ENCODE measurements around the gene ZBTB5. TPM values are rescaled to one million over a fixed set of nuclear protein-coding genes. Genes with fewer than 3 reads are reported as not detected.
"Not testable (repeated sequence)": the region's sequence is repeated elsewhere in the genome, so short reads cannot be mapped to it uniquely, and the experiment has no call there.

The ZBTB5 gene
- total and polyA plus RNA-seq, 7 donors, result 2.5 to 6.0 (median 5.3) TPM

DNA sequence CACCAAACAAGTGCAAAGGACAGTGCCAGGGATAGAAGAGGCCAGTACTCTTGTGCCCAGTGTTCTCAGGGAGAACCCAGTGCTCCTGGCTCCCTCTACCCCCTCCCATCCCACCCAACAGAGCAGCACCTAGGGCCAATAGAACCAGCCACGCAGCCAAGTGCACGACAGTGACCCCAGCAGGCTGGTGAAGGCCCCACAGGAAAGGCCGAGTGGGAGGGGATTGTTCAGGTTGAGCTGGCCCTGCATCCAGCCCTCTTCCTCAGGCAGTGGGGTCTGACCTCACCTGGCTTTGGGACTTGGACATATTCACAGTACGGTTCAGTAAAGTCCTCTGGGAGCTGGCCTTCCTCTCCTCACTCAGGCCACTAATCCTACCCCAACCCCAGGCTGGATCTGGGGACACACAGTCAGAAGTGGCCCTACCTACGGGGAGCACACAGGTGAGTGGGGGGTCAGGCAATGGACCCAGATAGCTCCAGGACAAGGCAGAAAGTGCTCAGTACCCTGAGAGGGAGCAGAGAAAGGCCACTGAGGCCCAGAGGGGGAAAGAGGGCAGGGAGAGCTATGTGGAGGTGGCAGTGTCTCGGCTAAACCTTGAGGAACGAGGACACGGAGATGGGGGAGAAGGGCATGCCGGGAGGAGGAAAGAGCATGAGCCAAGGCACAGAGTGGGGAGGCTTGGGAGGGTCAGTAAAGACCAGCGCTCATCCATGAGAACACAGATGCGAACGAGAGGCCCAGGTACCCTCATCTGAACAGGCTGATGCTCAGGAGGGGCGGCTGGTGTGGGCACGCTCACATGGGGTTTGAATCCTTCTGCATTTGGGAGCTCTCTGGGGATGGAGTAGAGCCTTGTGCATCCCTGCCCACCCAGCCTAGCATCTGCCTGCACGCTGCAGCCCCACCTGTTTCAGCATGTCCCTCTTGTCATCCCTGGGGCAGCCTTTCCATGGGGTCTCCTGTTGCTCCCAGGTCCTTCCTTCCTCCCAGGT, 46.1 kb upstream of the ZBTB5 start:
- Histone ChIP-seq H3K4me3 (no peak overlapping the region), H3K9me3 (no peaks in the 10 kb centered on the region), H3K4me1 (no peaks in the 10 kb centered on the region), H3K36me3 (ENCODE audit: insufficient read depth in 1 of 2, low read depth in 1 of 2) (peaks cover 0 to 99% of the 10 kb centered on the region in 2 donors), H3K27me3 (ENCODE audit: insufficient read depth in 3 of 3, low read length in 2 of 3) (no peaks in the 10 kb centered on the region), H3K27ac (no peak overlapping the region)
- intact Hi-C loops (cut with DNase I), result no loop called here
- no peak for DNase-seq
- ATAC-seq, result peak in 2 of 4 donors; percentile 33 to 43
- WGBS, 3 donors, result 83 to 84% (median 84%) methylated on average over 15 of the region's 15 CpGs
- TF ChIP-seq, protein P1, sequence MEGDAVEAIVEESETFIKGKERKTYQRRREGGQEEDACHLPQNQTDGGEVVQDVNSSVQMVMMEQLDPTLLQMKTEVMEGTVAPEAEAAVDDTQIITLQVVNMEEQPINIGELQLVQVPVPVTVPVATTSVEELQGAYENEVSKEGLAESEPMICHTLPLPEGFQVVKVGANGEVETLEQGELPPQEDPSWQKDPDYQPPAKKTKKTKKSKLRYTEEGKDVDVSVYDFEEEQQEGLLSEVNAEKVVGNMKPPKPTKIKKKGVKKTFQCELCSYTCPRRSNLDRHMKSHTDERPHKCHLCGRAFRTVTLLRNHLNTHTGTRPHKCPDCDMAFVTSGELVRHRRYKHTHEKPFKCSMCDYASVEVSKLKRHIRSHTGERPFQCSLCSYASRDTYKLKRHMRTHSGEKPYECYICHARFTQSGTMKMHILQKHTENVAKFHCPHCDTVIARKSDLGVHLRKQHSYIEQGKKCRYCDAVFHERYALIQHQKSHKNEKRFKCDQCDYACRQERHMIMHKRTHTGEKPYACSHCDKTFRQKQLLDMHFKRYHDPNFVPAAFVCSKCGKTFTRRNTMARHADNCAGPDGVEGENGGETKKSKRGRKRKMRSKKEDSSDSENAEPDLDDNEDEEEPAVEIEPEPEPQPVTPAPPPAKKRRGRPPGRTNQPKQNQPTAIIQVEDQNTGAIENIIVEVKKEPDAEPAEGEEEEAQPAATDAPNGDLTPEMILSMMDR (IDR thresholded peaks at IDR 0.05), result no peak

DNA sequence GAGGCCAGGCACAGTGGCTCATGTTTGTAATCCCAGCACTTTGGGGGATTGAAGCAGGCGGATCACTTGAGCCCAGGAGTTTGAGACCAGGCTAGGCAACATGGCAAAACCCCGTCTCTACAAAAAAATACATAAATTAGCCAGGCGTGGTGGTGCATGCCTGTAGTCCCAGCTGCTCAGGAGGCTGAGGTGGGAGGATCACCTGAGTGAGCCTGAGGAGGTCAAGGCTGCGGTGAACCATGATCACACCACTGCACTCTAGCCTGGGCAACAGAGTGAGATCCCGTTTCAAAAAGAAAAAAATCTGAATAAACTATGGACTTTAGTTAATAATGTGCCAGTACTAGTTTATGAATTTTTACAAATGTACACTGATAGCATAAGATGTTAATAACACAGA, 44.8 kb upstream of the ZBTB5 start:
- H3K27ac ChIP-seq; intact Hi-C loops (cut with DNase I): not testable (repeated sequence)
- 83 to 86% (median 85%) methylated on average over 5 of the region's 5 CpGs for WGBS, 3 donors

DNA sequence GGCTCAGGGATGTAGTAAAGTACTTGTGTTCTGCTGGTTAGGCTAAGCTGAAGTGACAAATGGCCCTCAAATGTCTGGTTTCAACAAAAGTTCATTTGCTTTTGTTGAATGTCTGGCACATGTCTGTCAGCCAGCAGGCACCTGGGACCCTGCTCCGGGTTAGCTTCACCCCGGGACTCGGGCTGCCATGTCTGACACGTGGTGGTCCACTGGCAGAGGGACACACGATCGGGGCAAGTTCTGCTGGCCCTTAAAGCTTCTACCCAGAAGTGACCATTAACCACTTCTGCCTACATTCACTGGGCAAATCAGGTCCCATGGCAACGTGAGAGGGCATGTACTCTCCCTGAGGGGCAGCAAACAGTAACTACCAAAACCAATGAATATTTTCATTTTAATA, 44.3 kb upstream of the ZBTB5 start:
- no peaks in the 10 kb centered on the region for H3K27me3 ChIP-seq (ENCODE audit: insufficient read depth in 3 of 3, low read length in 2 of 3)
- H3K27ac ChIP-seq, result no peak overlapping the region
- 79 to 88% (median 81%) methylated on average over 7 of the region's 7 CpGs for WGBS, 3 donors
- ATAC-seq, result no peak
- H3K4me1 ChIP-seq, result no peaks in the 10 kb centered on the region
- intact Hi-C loops (cut with DNase I), result loop anchor here in 1 of 2 donors (10.0 kb wide), 1 partner anchor 45 kb away; no protein-coding TSS in a partner anchor
- no peaks in the 10 kb centered on the region for H3K9me3 ChIP-seq
- H3K4me3 ChIP-seq, result no peak overlapping the region
- H3K36me3 ChIP-seq (ENCODE audit: insufficient read depth in 1 of 2, low read depth in 1 of 2), result peaks cover 0 to 92% of the 10 kb centered on the region in 2 donors
- TF ChIP-seq, protein P1 (IDR thresholded peaks at IDR 0.05), result no peak
- no peak for DNase-seq

More for the DNA sequence above, 44.8 kb upstream of the ZBTB5 start:
- not testable (repeated sequence) for H3K4me3 ChIP-seq; H3K9me3 ChIP-seq; H3K4me1 ChIP-seq; H3K27me3 ChIP-seq (ENCODE audit: insufficient read depth in 3 of 3, low read length in 2 of 3); ATAC-seq; DNase-seq
- H3K36me3 ChIP-seq (ENCODE audit: insufficient read depth in 1 of 2, low read depth in 1 of 2), result peaks cover 0 to 93% of the 10 kb centered on the region in 2 donors

DNA sequence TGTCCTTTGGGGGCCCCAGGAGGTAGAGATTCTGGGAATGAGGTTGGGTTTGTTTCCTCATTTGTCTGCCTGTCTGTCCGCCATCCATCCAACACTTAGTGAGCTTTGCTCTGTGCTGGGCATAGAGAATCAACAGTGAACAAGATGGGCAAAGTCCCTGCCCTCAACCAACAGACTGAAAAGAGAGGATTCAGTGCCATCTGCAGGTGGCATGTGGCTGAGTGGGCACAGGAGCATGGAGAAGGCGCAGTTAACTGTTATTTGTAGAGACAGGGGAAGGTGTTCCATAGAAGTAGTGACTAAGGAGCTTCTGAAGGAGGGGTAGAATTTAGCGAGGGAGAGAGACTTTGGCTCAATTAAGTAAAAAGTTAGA, 43.6 kb upstream of the ZBTB5 start:
- no peak overlapping the region for H3K27ac ChIP-seq
- H3K4me3 ChIP-seq, result no peak overlapping the region
- H3K9me3 ChIP-seq, result no peaks in the 10 kb centered on the region
- H3K27me3 ChIP-seq (ENCODE audit: insufficient read depth in 3 of 3, low read length in 2 of 3), result no peaks in the 10 kb centered on the region
- ATAC-seq, result peak in 2 of 4 donors; percentile 22 to 40
- TF ChIP-seq, protein P1 (IDR thresholded peaks at IDR 0.05), result no peak
- peaks cover 0 to 92% of the 10 kb centered on the region in 2 donors for H3K36me3 ChIP-seq (ENCODE audit: insufficient read depth in 1 of 2, low read depth in 1 of 2)
- intact Hi-C loops (cut with DNase I), result loop anchor here in 1 of 2 donors (10.0 kb wide), 1 partner anchor 46 kb away; no protein-coding TSS in a partner anchor
- 87 to 93% (median 91%) methylated on average over 3 of the region's 3 CpGs for WGBS, 3 donors
- no peak for DNase-seq
- H3K4me1 ChIP-seq, result no peaks in the 10 kb centered on the region

DNA sequence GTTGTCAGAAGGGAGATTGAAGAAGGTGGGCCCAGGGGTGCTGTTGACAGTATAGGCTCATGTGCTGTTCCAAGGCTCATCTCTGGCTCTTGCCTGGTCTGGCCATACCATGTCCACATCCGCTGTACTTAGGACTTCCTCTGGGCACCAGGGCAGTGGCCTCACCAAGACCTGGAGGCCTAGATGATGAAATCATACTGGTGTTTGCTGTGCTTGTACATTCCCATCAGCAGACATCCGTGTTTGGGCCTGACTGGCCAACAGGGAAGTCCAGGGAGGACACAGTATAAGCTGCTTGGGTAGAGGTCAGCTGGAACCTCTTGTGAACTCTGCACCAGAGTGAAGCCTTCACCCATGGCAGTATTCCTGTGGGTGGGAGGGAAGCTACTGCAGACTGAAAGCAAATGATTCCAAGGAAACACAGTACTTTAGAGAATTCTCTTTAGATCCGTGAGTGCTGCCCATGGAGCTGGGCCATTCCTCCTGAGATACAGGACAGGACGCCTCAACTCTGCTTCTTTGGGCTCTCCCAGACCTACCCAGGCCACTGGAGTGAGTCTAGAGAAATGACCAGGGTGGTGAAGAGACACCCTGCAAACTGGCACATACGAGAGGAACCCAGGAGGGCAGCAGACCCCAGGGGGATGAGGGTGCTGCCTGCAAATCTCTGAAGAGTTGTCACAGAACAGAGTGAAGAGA, 43.0 kb upstream of the ZBTB5 start:
- Histone ChIP-seq H3K9me3 (no peaks in the 10 kb centered on the region), H3K27me3 (ENCODE audit: insufficient read depth in 3 of 3, low read length in 2 of 3) (no peaks in the 10 kb centered on the region), H3K36me3 (ENCODE audit: insufficient read depth in 1 of 2, low read depth in 1 of 2) (peaks cover 0 to 93% of the 10 kb centered on the region in 2 donors), H3K4me1 (no peaks in the 10 kb centered on the region), H3K27ac (no peak overlapping the region), H3K4me3 (no peak overlapping the region)
- ATAC-seq (peak; percentile 32 to 65 (median 33)), DNase-seq (no peak)
- TF ChIP-seq, protein P1 (IDR thresholded peaks at IDR 0.05), result no peak
- WGBS, 3 donors, result 77 to 84% (median 82%) methylated on average over 5 of the region's 5 CpGs
- intact Hi-C loops (cut with DNase I), result loop anchor here in 1 of 2 donors (10.0 kb wide), 1 partner anchor 47 kb away; no protein-coding TSS in a partner anchor
